Activated effector memory CD4-positive, alpha-beta T cell treated with Interleukin-2 at 50 U/mL for 16 hours (primary cell): ENCODE measurements around the gene SIGLEC8.
"Not testable (repeated sequence)": the region's sequence is repeated elsewhere in the genome, so short reads cannot be mapped to it uniquely, and the experiment has no call there.

Experiments
- DNase-seq: peaks from one replicate; pipeline ENCODE4 v3.0.0-alpha.2; 2020

Gene SIGLEC8

GRCh38 chr19:51472607-51473006 is 14.4 kb upstream of the SIGLEC8 start:
- no peak for DNase-seq

GRCh38 chr19:51471527-51471926 is 13.3 kb upstream of the SIGLEC8 start:
- DNase-seq, result no peak

GRCh38 chr19:51470966-51471365 is 12.7 kb upstream of the SIGLEC8 start:
- no peak for DNase-seq

- no peak for DNase-seq
Observed at GRCh38 chr19:51469629-51470028, 11.4 kb upstream of the SIGLEC8 start.

- DNase-seq, result no peak
Observed at GRCh38 chr19:51469162-51469561, 10.9 kb upstream of the SIGLEC8 start.

GRCh38 chr19:51468545-51468920 is 10.3 kb upstream of the SIGLEC8 start:
- DNase-seq, result no peak

- no peak for DNase-seq
Observed at GRCh38 chr19:51467864-51468544, 9.8 kb upstream of the SIGLEC8 start.

- DNase-seq, result no peak
Observed at GRCh38 chr19:51466723-51467122, 8.5 kb upstream of the SIGLEC8 start.

GRCh38 chr19:51463976-51464581 is 5.8 kb upstream of the SIGLEC8 start:
- DNase-seq, result not testable (repeated sequence)

GRCh38 chr19:51462681-51463080 is 4.4 kb upstream of the SIGLEC8 start:
- DNase-seq, result no peak

GRCh38 chr19:51462276-51462675 is 4.0 kb upstream of the SIGLEC8 start:
- no peak for DNase-seq

GRCh38 chr19:51461723-51462161 is 3.5 kb upstream of the SIGLEC8 start:
- no peak for DNase-seq

- DNase-seq, result no peak
Observed at GRCh38 chr19:51460164-51460992, 2.1 kb upstream of the SIGLEC8 start.

GRCh38 chr19:51458899-51459505 is 748 bp upstream of the SIGLEC8 start:
- DNase-seq, result no peak

- no peak for DNase-seq
Observed at GRCh38 chr19:51457351-51458013, 772 bp downstream of the SIGLEC8 start.

GRCh38 chr19:51456541-51457290 is 1.5 kb downstream of the SIGLEC8 start:
- no peak for DNase-seq

GRCh38 chr19:51450730-51451307 is 7.4 kb downstream of the SIGLEC8 start:
- DNase-seq, result no peak

- DNase-seq, result no peak
Observed at GRCh38 chr19:51448411-51449016, 9.7 kb downstream of the SIGLEC8 start.

- DNase-seq, result no peak
Observed at GRCh38 chr19:51448011-51448410, 10.2 kb downstream of the SIGLEC8 start.

- not testable (repeated sequence) for DNase-seq
Observed at GRCh38 chr19:51447510-51447909, 10.7 kb downstream of the SIGLEC8 start.
